Endothelial cell of umbilical vein (primary cell): ENCODE data around the gene HASPIN. TPM values are rescaled to one million over a fixed set of nuclear protein-coding genes. Genes with fewer than 3 reads are reported as not detected.

ENCODE experiments used
- BruUV-seq: library from RNA; stranded (reverse); fragments of 400-500 nt; replicated peaks from 2 replicates; lab custom pipeline; 2021; lab: Mats Ljungman, UMichigan
- CTCF ChIA-PET: fragments of 300-600, 350-600 bp; sonication (Branson Sonifier 250); formaldehyde crosslinking; loops from one replicate; lab custom pipeline; 2021; ENCODE audit warnings: antibody characterized with exemption, inconsistent platforms; lab: Charles Lee
- POLR2A ChIA-PET: fragments of 300-600, 350-600 bp; sonication (Branson Sonifier 250); formaldehyde crosslinking; loops from one replicate; lab custom pipeline; 2021; ENCODE audit warnings: antibody characterized with exemption, inconsistent platforms; lab: Charles Lee
- DNase-seq: peaks from one replicate; pipeline ENCODE4 v3.0.0-alpha.2; 2011; ENCODE audit warnings: low read depth, low spot score
- FAIRE-seq: peaks from 2 replicates; lab custom pipeline; 2011; peaks lifted over from hg19 to GRCh38; lab: Jason Lieb, UNC
- H2AFZ ChIP-seq: 2 replicates; pipeline ENCODE4 v1.6.0; 2012; ENCODE audit warnings: low read depth, low read length, control low read depth, inconsistent platforms
- H3K27ac ChIP-seq: 2 replicates; pipeline ENCODE4 v1.5.1; 2011; ENCODE audit warnings: low read depth, mild to moderate bottlenecking, control low read depth, low read length, moderate library complexity; ENCODE audit not compliant: insufficient read depth
- H3K27me3 ChIP-seq, 2 experiments: 2 replicates each; pipeline versions ENCODE4 v1.6.0 to v1.6.1; 2011; ENCODE audit warnings: low read length in 2 of 2, mixed read lengths in 1 of 2; ENCODE audit not compliant: control insufficient read depth in 2 of 2, insufficient read depth in 2 of 2
- H3K36me3 ChIP-seq, 2 experiments: 2 replicates in 1 of 2; 3 replicates in 1 of 2; pipeline ENCODE4 v1.5.1; 2011; ENCODE audit warnings: low read length in 2 of 2, mild to moderate bottlenecking in 1 of 2, moderate library complexity in 1 of 2; ENCODE audit not compliant: control insufficient read depth in 2 of 2, insufficient read depth in 2 of 2; ENCODE audit errors: extremely low read depth in 1 of 2
- H3K4me1 ChIP-seq: 3 replicates; pipeline ENCODE4 v1.5.1; 2011; ENCODE audit warnings: mild to moderate bottlenecking, low read length; ENCODE audit not compliant: control insufficient read depth, insufficient read depth; ENCODE audit errors: extremely low read depth
- H3K4me2 ChIP-seq: 2 replicates; pipeline ENCODE4 v1.6.1; 2011; ENCODE audit warnings: low read length, control low read depth, mixed read lengths; ENCODE audit not compliant: insufficient read depth
- H3K4me3 ChIP-seq, 3 experiments: fragments of 200-600 bp in 1 of 3; sonication (generic), shearing (Covaris generic) in 1 of 3; replicated peaks in 1 of 3; 2 replicates each; pipeline ENCODE4 v1.5.1; 2011 to 2016; ENCODE audit warnings: control low read depth in 3 of 3, low read length in 3 of 3, mild to moderate bottlenecking in 2 of 3, inconsistent platforms in 1 of 3, low read depth in 1 of 3, moderate library complexity in 1 of 3; ENCODE audit not compliant: insufficient read depth in 1 of 3
- H3K79me2 ChIP-seq: 2 replicates; pipeline ENCODE4 v1.6.0; 2012; ENCODE audit warnings: low read length, inconsistent platforms; ENCODE audit not compliant: control insufficient read depth, insufficient read depth
- H3K9ac ChIP-seq: replicated peaks from 2 replicates; pipeline ENCODE3; 2011; ENCODE audit warnings: low read length, control low read depth; ENCODE audit not compliant: insufficient read depth; ENCODE audit errors: extremely low read depth
- H3K9me1 ChIP-seq: replicated peaks from 3 replicates; pipeline ENCODE4 v1.6.0; 2011; ENCODE audit warnings: mild to moderate bottlenecking, low read length; ENCODE audit not compliant: control insufficient read depth, insufficient read depth; ENCODE audit errors: extremely low read depth
- H3K9me3 ChIP-seq: replicated peaks from 2 replicates; pipeline ENCODE4 v1.5.1; 2012; ENCODE audit warnings: low read length, inconsistent platforms; ENCODE audit not compliant: control insufficient read depth, insufficient read depth
- H4K20me1 ChIP-seq: replicated peaks from 2 replicates; pipeline ENCODE3; 2011; ENCODE audit warnings: mild to moderate bottlenecking, low read length; ENCODE audit not compliant: control insufficient read depth, insufficient read depth; ENCODE audit errors: extremely low read depth
- EZH2 ChIP-seq: IDR thresholded peaks from 2 replicates; pipeline ENCODE4 v1.6.1; 2012; ENCODE audit warnings: borderline replicate concordance, low read depth, mild to moderate bottlenecking, moderate library complexity, low read length, inconsistent platforms; ENCODE audit not compliant: severe bottlenecking
- FOS ChIP-seq: IDR thresholded peaks from 2 replicates; pipeline ENCODE4 v1.6.1; 2011; ENCODE audit warnings: mild to moderate bottlenecking, low read length, moderate library complexity, borderline replicate concordance; ENCODE audit not compliant: insufficient read depth
- GATA2 ChIP-seq: IDR thresholded peaks from 2 replicates; pipeline ENCODE4 v1.7.0; 2011; ENCODE audit warnings: low read depth, mild to moderate bottlenecking, moderate library complexity, mixed read lengths, low read length; ENCODE audit not compliant: insufficient read length, insufficient read depth
- JUN ChIP-seq: IDR thresholded peaks from 2 replicates; pipeline ENCODE4 v1.6.1; 2011; ENCODE audit warnings: borderline replicate concordance, low read depth; ENCODE audit not compliant: insufficient read length, insufficient read depth
- MYC ChIP-seq: IDR thresholded peaks from one replicate; pipeline ENCODE4 v1.6.1; 2011; ENCODE audit warnings: mild to moderate bottlenecking, low read depth, low read length
- dilution Hi-C: fragments of 300-500 bp; cut with MboI; formaldehyde crosslinking; loops from one replicate; pipeline ENCODE4 v1.15.0; 2019; ENCODE audit warnings: low sequenced_read_pairs; ENCODE audit not compliant: extremely low pct_ligation_motif_present
- intact Hi-C: fragments of 100-400 bp; cut with micrococcal nuclease; formaldehyde crosslinking; loops from one replicate; pipeline ENCODE4 v1.10.0; 2022
- polyA plus RNA-seq, 4 experiments: library from polyadenylated mRNA; depleted of rRNA in 3 of 4; stranded (reverse) in 3 of 4; unstranded in 1 of 4; fragments of >200 nt; gene quantifications; 2 replicates each; pipeline versions ENCODE4 v1.2.1 to v1.2.3, GENCODE V29; 2011 to 2012; ENCODE audit warnings: missing spikeins in 1 of 4
- total RNA-seq: library from RNA; stranded (reverse); gene quantifications from 2 replicates; pipeline ENCODE4 v1.2.3, GENCODE V29; 2021
- TF ChIP-seq, protein P1 (sequence below): IDR thresholded peaks from 2 replicates; pipeline ENCODE4 v1.6.1; 2011; ENCODE audit not compliant: insufficient read depth, insufficient read length
- TF ChIP-seq, protein P2 (sequence below), 2 donors: IDR thresholded peaks; 1 replicate in 1 of 2; 2 replicates in 1 of 2; pipeline ENCODE4 v1.5.1; 2011; ENCODE audit warnings: low read length in 2 of 2, mild to moderate bottlenecking in 2 of 2, moderate library complexity in 2 of 2, control low read depth in 1 of 2, inconsistent platforms in 1 of 2, low read depth in 1 of 2; ENCODE audit not compliant: insufficient read depth in 1 of 2; ENCODE audit errors: extremely low read depth in 1 of 2

The HASPIN gene
- total and polyA plus RNA-seq, 2 donors (not counting 3 experiments of a cell fraction or from before 2014, with no cell fraction given) = 2.7 to 13.2 TPM

DNA sequence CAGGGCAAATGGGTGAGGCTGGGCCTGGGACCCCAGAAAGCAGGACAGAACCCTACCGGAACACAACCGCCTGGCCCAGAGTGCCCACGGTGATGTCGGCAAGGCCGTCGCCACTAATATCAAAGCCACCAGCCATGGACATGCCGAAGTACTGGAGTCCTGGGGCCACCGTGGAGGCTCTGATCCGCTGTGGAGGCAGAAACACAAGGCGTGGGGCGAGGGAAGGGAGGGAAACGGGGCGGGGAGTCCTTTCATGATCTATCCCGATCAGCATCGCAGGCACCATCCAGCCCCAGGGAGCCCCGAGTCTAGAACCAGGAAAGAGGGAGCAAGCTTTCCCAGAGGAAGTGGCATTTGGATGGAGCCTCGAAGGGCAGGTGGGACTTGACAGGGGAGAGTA, 26.6 kb downstream of the HASPIN start:
- DNase-seq = no peak
- CTCF ChIA-PET = interaction anchor here (6.6 kb wide), 1 partner anchor 13 kb away, joined by 35 read pairs; no protein-coding TSS in a partner anchor

DNA sequence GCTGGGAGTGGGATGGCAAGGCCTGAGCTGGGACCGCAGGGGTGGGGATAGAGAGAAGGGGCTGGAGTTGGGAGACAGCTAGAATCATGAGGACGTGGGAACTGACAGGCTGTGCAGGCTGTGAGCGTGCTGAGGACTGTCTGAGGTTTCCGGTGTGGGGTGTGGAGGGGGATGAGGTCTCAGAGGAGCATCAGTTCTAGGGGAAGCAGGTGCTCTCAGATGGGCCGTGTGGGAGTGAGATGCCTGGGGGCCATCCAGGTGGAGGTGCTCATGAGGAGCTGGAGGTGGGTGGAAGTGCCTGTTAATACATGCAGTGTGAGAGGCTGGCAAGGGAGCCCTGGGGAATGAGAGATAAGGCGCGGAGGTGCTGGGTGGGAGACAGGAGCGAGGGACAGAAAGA, 27.2 kb downstream of the HASPIN start:
- no peak for FAIRE-seq
- no peaks in the 10 kb centered on the region for H3K9me3 ChIP-seq
- CTCF ChIA-PET = interaction anchor here (6.6 kb wide), 1 partner anchor 13 kb away, joined by 35 read pairs; no protein-coding TSS in a partner anchor
- no peak overlapping the region for H3K4me3 ChIP-seq
- no peak for DNase-seq
- no peak overlapping the region for H3K4me2 ChIP-seq
- H3K9me1 ChIP-seq = no peaks in the 10 kb centered on the region
- H3K27me3 ChIP-seq = no peaks in the 10 kb centered on the region
- H2AFZ ChIP-seq = no peak overlapping the region
- no peaks in the 10 kb centered on the region for H3K4me1 ChIP-seq
- H4K20me1 ChIP-seq = no peaks in the 10 kb centered on the region
- no TSS peak for BruUV-seq
- no peak overlapping the region for H3K27ac ChIP-seq
- POLR2A ChIA-PET = no interaction called here
- TF ChIP-seq FOS (no peak), EZH2 (no peak), JUN (no peak), MYC (no peak), GATA2 (no peak)
- TF ChIP-seq, protein P1, sequence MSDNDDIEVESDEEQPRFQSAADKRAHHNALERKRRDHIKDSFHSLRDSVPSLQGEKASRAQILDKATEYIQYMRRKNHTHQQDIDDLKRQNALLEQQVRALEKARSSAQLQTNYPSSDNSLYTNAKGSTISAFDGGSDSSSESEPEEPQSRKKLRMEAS = no peak
- TF ChIP-seq, protein P2, sequence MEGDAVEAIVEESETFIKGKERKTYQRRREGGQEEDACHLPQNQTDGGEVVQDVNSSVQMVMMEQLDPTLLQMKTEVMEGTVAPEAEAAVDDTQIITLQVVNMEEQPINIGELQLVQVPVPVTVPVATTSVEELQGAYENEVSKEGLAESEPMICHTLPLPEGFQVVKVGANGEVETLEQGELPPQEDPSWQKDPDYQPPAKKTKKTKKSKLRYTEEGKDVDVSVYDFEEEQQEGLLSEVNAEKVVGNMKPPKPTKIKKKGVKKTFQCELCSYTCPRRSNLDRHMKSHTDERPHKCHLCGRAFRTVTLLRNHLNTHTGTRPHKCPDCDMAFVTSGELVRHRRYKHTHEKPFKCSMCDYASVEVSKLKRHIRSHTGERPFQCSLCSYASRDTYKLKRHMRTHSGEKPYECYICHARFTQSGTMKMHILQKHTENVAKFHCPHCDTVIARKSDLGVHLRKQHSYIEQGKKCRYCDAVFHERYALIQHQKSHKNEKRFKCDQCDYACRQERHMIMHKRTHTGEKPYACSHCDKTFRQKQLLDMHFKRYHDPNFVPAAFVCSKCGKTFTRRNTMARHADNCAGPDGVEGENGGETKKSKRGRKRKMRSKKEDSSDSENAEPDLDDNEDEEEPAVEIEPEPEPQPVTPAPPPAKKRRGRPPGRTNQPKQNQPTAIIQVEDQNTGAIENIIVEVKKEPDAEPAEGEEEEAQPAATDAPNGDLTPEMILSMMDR (IDR thresholded peaks at IDR 0.05; ENCODE audit: extremely low read depth in 1 of 2, insufficient read depth in 1 of 2, low read depth in 1 of 2, low read length in 2 of 2) = no peak
- no peak overlapping the region for H3K9ac ChIP-seq
- no peaks in the 10 kb centered on the region for H3K79me2 ChIP-seq
- intact Hi-C loops = no loop called here
- no peaks in the 10 kb centered on the region for H3K36me3 ChIP-seq
- dilution Hi-C loops = no loop called here

More for the DNA sequence above, 26.6 kb downstream of the HASPIN start:
- Histone ChIP-seq H3K79me2 (no peaks in the 10 kb centered on the region), H3K9ac (no peak overlapping the region), H2AFZ (no peak overlapping the region), H3K4me3 (no peak overlapping the region), H3K27ac (no peak overlapping the region), H3K4me2 (no peak overlapping the region), H3K9me3 (no peaks in the 10 kb centered on the region), H3K9me1 (no peaks in the 10 kb centered on the region), H4K20me1 (no peaks in the 10 kb centered on the region), H3K4me1 (no peaks in the 10 kb centered on the region), H3K36me3 (no peaks in the 10 kb centered on the region), H3K27me3 (no peaks in the 10 kb centered on the region)
- intact Hi-C loops (no loop called here), dilution Hi-C loops (no loop called here)
- POLR2A ChIA-PET = no interaction called here
- no peak for FAIRE-seq
- BruUV-seq = no TSS peak
- TF ChIP-seq, protein P2 (IDR thresholded peaks at IDR 0.05; ENCODE audit: extremely low read depth in 1 of 2, insufficient read depth in 1 of 2, low read depth in 1 of 2, low read length in 2 of 2) = no peak
